GM23338 (cell line): ENCODE data around the gene HDAC1. TPM values are rescaled to one million over a fixed set of nuclear protein-coding genes. Genes with fewer than 3 reads are reported as not detected.

Source experiments
- ATAC-seq: fragments of 200-7000 bp; cut with Tn5 transposase; 3 replicates; pipeline ENCODE4 v1.9.1; 2020
- DNase-seq: peaks from one replicate; pipeline ENCODE4 v3.0.0-alpha.2; 2015; ENCODE audit warnings: low spot score
- H2AFZ ChIP-seq: fragments of 200-600 bp; sonication (generic); 2 replicates; pipeline ENCODE4 v1.8.0; 2016; ENCODE audit warnings: antibody characterized with exemption, mild to moderate bottlenecking, moderate library complexity
- H3F3A ChIP-seq: fragments of 200-600 bp; sonication (generic); replicated peaks from 2 replicates; pipeline ENCODE4 v1.8.0; 2017; ENCODE audit warnings: antibody characterized with exemption, mixed run types, low read depth
- H3K27ac ChIP-seq: fragments of 200-600 bp; sonication (generic); 2 replicates; pipeline ENCODE4 v1.6.1; 2016; ENCODE audit warnings: low read depth
- H3K27me3 ChIP-seq: fragments of 200-600 bp; sonication (generic); 2 replicates; pipeline ENCODE4 v1.8.0; 2016; ENCODE audit warnings: mild to moderate bottlenecking, mixed run types, moderate library complexity; ENCODE audit not compliant: insufficient read depth
- H3K36me3 ChIP-seq: fragments of 200-600 bp; sonication (generic); 2 replicates; pipeline ENCODE4 v1.8.0; 2016; ENCODE audit warnings: mild to moderate bottlenecking; ENCODE audit not compliant: insufficient read depth
- H3K4me1 ChIP-seq: fragments of 200-600 bp; sonication (generic); 2 replicates; pipeline ENCODE4 v1.8.0; 2016; ENCODE audit warnings: mild to moderate bottlenecking, moderate library complexity; ENCODE audit not compliant: insufficient read depth
- H3K4me2 ChIP-seq: fragments of 200-600 bp; sonication (generic); 2 replicates; pipeline ENCODE4 v1.7.1; 2017; ENCODE audit warnings: mixed run types
- H3K4me3 ChIP-seq: fragments of 200-600 bp; sonication (generic); 2 replicates; pipeline ENCODE4 v1.6.1; 2016; ENCODE audit warnings: mixed run types
- H3K79me2 ChIP-seq: fragments of 200-600 bp; sonication (generic); replicated peaks from 2 replicates; pipeline ENCODE4 v1.8.0; 2017; ENCODE audit warnings: mild to moderate bottlenecking; ENCODE audit not compliant: insufficient read depth
- H3K9me2 ChIP-seq: fragments of 200-600 bp; sonication (generic); 2 replicates; pipeline ENCODE4 v1.8.0; 2017; ENCODE audit not compliant: insufficient read depth
- H4K20me1 ChIP-seq: fragments of 200-600 bp; sonication (generic); replicated peaks from 2 replicates; pipeline ENCODE4 v1.8.0; 2017; ENCODE audit warnings: mild to moderate bottlenecking; ENCODE audit not compliant: insufficient read depth
- H3K27ac Mint-ChIP-seq: 2 replicates; pipeline ENCODE4 v1.8.0; 2020; ENCODE audit warnings: inconsistent platforms, mild to moderate bottlenecking, moderate library complexity, mixed read lengths
- H3K27me3 Mint-ChIP-seq: 3 replicates; pipeline ENCODE4 v1.8.0; 2022; ENCODE audit warnings: low read depth, mild to moderate bottlenecking, moderate library complexity, mixed read lengths, inconsistent platforms; ENCODE audit not compliant: insufficient read depth, poor library complexity
- H3K36me3 Mint-ChIP-seq: 3 replicates; pipeline ENCODE4 v1.8.0; 2021; ENCODE audit warnings: low read depth, mild to moderate bottlenecking, inconsistent platforms, moderate library complexity, mixed read lengths
- H3K4me1 Mint-ChIP-seq: 3 replicates; pipeline ENCODE4 v1.8.0; 2020; ENCODE audit warnings: mild to moderate bottlenecking, inconsistent platforms, mixed read lengths
- H3K4me3 Mint-ChIP-seq: 3 replicates; pipeline ENCODE4 v1.8.0; 2021; ENCODE audit warnings: moderate library complexity, mild to moderate bottlenecking, inconsistent platforms, mixed read lengths
- H3K9me3 Mint-ChIP-seq: 3 replicates; pipeline ENCODE4 v1.8.0; 2020; ENCODE audit warnings: moderate library complexity, mild to moderate bottlenecking, inconsistent platforms, mixed read lengths
- CREB1 ChIP-seq: fragments of 250-450 bp; sonication (Bioruptor Pico); IDR thresholded peaks from 2 replicates; pipeline ENCODE4 v1.5.0; 2020; ENCODE audit warnings: low read depth, mild to moderate bottlenecking, moderate library complexity
- EZH2 ChIP-seq: fragments of 200-600 bp; sonication (generic); IDR thresholded peaks from one replicate; pipeline ENCODE4 v1.8.0; 2017; ENCODE audit warnings: antibody characterized with exemption, mild to moderate bottlenecking, low read depth; ENCODE audit not compliant: unreplicated experiment
- EZH2phosphoT487 ChIP-seq: fragments of 200-600 bp; sonication (generic); IDR thresholded peaks from one replicate; pipeline ENCODE4 v1.8.1; 2018; ENCODE audit warnings: antibody characterized with exemption; ENCODE audit not compliant: unreplicated experiment
- JUNB ChIP-seq: IDR thresholded peaks from one replicate; pipeline ENCODE4 v1.6.1; 2016; ENCODE audit warnings: antibody characterized with exemption; ENCODE audit not compliant: unreplicated experiment
- NANOG ChIP-seq: IDR thresholded peaks from 2 replicates; pipeline ENCODE4 v1.6.1; 2016; ENCODE audit warnings: antibody characterized with exemption, borderline replicate concordance
- POLR2AphosphoS5 ChIP-seq: IDR thresholded peaks from 2 replicates; pipeline ENCODE4 v1.6.1; 2016; ENCODE audit warnings: antibody characterized with exemption, low read depth
- STAT1 ChIP-seq: IDR thresholded peaks from one replicate; pipeline ENCODE4 v1.6.1; 2016; ENCODE audit warnings: antibody characterized with exemption; ENCODE audit not compliant: unreplicated experiment
- ZNF114 ChIP-seq: fragments of 250-450 bp; sonication (Bioruptor Pico); IDR thresholded peaks from 2 replicates; pipeline ENCODE4 v1.5.0; 2020; ENCODE audit warnings: mild to moderate bottlenecking, moderate library complexity
- ZNF331 ChIP-seq: fragments of 250-450 bp; sonication (Bioruptor Pico); IDR thresholded peaks from 2 replicates; pipeline ENCODE4 v1.5.0; 2020; ENCODE audit warnings: low read depth, mild to moderate bottlenecking, moderate library complexity
- polyA plus RNA-seq: library from polyadenylated mRNA; unstranded; fragments of >200 nt; fragmentation: Nextera tagmentation; extraction: Ambion mirVana; gene quantifications from 2 replicates; pipeline ENCODE4 v1.2.1, GENCODE V29; 2016
- total RNA-seq: library from RNA; depleted of rRNA; stranded (reverse); fragments of >200 nt; shearing (Covaris generic); gene quantifications from 2 replicates; pipeline ENCODE4 v1.2.3, GENCODE V29; 2014
- TF ChIP-seq, protein P1 (sequence below): fragments of 250-450 bp; sonication (Bioruptor Pico); IDR thresholded peaks from 2 replicates; pipeline ENCODE4 v1.5.0; 2020; ENCODE audit warnings: mild to moderate bottlenecking, moderate library complexity
- TF ChIP-seq, protein P2 (sequence below): IDR thresholded peaks from one replicate; pipeline ENCODE4 v1.6.1; 2018; ENCODE audit warnings: antibody characterized with exemption; ENCODE audit not compliant: unreplicated experiment
- TF ChIP-seq, protein P3 (sequence below), 2 experiments: fragments of 200-600 bp in 1 of 2; sonication (generic) in 1 of 2; conservative IDR thresholded peaks; 2 replicates each; pipeline versions ENCODE4 v1.5.1 to v1.6.1; 2016 to 2017; ENCODE audit warnings: antibody characterized with exemption in 2 of 2, low read depth in 2 of 2, mild to moderate bottlenecking in 2 of 2, moderate library complexity in 1 of 2
- TF ChIP-seq, protein P4 (sequence below): IDR thresholded peaks from 2 replicates; pipeline ENCODE4 v1.6.1; 2016; ENCODE audit warnings: antibody characterized with exemption

Gene HDAC1
- total and polyA plus RNA-seq, 2 experiments from 2014 or later: 82.6 to 104 TPM

DNA sequence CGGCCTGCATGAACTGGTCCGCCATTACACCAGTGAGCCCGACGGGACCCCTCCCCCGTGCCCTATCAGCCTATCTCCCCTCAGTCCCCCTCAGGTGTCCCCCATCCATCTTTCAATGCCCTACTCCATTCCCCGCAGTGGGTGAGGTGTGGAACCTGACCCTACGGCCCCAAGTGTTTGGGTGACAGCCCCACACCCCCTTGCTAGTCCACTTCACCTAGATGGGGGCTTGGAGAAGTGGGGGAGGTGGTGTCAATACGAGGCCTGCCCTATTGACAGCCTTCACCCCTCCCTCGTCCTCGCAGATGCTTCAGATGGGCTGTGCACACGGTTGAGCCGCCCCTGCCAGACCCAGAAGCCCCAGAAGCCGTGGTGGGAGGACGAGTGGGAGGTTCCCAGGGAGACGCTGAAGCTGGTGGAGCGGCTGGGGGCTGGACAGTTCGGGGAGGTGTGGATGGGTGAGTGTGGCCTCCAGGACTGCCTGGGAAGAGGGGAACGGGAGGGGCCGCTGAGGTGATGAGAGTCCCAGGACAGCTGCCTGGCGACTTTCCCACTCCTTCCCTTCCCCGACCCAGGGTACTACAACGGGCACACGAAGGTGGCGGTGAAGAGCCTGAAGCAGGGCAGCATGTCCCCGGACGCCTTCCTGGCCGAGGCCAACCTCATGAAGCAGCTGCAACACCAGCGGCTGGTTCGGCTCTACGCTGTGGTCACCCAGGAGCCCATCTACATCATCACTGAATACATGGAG lies 15.7 kb upstream of the HDAC1 start:
- Histone ChIP-seq H4K20me1 (no peaks in the 10 kb centered on the region), H3K79me2 (no peaks in the 10 kb centered on the region; the same call in 1 of the 2 replicates), H3K9me2 (0 out of 2 replicates have a peak, but pooled peaks cover 3% of the 10 kb centered on the region), H3K27ac (no peak overlapping the region), H3K4me1 (peaks cover 26% of the 10 kb centered on the region), H3K36me3 (peaks cover 6% of the 10 kb centered on the region; the same call in 1 of the 2 replicates), H3F3A (peaks cover 16% of the 10 kb centered on the region), H2AFZ (no peak overlapping the region), H3K4me3 (peak overlapping the region; percentile 65), H3K27me3 (0 out of 2 replicates have a peak, but pooled peaks cover 5% of the 10 kb centered on the region), H3K4me2 (peak overlapping the region; percentile 93; the same call in 1 of the 2 replicates)
- H3K4me1 Mint-ChIP-seq: peaks cover 39% of the 10 kb centered on the region
- TF ChIP-seq, protein P1, sequence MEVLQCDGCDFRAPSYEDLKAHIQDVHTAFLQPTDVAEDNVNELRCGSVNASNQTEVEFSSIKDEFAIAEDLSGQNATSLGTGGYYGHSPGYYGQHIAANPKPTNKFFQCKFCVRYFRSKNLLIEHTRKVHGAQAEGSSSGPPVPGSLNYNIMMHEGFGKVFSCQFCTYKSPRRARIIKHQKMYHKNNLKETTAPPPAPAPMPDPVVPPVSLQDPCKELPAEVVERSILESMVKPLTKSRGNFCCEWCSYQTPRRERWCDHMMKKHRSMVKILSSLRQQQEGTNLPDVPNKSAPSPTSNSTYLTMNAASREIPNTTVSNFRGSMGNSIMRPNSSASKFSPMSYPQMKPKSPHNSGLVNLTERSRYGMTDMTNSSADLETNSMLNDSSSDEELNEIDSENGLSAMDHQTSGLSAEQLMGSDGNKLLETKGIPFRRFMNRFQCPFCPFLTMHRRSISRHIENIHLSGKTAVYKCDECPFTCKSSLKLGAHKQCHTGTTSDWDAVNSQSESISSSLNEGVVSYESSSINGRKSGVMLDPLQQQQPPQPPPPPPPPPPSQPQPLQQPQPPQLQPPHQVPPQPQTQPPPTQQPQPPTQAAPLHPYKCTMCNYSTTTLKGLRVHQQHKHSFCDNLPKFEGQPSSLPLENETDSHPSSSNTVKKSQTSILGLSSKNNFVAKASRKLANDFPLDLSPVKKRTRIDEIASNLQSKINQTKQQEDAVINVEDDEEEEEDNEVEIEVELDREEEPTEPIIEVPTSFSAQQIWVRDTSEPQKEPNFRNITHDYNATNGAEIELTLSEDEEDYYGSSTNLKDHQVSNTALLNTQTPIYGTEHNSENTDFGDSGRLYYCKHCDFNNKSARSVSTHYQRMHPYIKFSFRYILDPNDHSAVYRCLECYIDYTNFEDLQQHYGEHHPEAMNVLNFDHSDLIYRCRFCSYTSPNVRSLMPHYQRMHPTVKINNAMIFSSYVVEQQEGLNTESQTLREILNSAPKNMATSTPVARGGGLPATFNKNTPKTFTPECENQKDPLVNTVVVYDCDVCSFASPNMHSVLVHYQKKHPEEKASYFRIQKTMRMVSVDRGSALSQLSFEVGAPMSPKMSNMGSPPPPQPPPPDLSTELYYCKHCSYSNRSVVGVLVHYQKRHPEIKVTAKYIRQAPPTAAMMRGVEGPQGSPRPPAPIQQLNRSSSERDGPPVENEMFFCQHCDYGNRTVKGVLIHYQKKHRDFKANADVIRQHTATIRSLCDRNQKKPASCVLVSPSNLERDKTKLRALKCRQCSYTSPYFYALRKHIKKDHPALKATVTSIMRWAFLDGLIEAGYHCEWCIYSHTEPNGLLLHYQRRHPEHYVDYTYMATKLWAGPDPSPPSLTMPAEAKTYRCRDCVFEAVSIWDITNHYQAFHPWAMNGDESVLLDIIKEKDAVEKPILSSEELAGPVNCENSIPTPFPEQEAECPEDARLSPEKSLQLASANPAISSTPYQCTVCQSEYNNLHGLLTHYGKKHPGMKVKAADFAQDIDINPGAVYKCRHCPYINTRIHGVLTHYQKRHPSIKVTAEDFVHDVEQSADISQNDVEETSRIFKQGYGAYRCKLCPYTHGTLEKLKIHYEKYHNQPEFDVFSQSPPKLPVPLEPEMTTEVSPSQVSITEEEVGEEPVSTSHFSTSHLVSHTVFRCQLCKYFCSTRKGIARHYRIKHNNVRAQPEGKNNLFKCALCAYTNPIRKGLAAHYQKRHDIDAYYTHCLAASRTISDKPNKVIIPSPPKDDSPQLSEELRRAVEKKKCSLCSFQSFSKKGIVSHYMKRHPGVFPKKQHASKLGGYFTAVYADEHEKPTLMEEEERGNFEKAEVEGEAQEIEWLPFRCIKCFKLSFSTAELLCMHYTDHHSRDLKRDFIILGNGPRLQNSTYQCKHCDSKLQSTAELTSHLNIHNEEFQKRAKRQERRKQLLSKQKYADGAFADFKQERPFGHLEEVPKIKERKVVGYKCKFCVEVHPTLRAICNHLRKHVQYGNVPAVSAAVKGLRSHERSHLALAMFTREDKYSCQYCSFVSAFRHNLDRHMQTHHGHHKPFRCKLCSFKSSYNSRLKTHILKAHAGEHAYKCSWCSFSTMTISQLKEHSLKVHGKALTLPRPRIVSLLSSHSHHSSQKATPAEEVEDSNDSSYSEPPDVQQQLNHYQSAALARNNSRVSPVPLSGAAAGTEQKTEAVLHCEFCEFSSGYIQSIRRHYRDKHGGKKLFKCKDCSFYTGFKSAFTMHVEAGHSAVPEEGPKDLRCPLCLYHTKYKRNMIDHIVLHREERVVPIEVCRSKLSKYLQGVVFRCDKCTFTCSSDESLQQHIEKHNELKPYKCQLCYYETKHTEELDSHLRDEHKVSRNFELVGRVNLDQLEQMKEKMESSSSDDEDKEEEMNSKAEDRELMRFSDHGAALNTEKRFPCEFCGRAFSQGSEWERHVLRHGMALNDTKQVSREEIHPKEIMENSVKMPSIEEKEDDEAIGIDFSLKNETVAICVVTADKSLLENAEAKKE (CRISPR knock-in tag): no peak
- TF ChIP-seq NANOG: no peak
- TF ChIP-seq, protein P2, sequence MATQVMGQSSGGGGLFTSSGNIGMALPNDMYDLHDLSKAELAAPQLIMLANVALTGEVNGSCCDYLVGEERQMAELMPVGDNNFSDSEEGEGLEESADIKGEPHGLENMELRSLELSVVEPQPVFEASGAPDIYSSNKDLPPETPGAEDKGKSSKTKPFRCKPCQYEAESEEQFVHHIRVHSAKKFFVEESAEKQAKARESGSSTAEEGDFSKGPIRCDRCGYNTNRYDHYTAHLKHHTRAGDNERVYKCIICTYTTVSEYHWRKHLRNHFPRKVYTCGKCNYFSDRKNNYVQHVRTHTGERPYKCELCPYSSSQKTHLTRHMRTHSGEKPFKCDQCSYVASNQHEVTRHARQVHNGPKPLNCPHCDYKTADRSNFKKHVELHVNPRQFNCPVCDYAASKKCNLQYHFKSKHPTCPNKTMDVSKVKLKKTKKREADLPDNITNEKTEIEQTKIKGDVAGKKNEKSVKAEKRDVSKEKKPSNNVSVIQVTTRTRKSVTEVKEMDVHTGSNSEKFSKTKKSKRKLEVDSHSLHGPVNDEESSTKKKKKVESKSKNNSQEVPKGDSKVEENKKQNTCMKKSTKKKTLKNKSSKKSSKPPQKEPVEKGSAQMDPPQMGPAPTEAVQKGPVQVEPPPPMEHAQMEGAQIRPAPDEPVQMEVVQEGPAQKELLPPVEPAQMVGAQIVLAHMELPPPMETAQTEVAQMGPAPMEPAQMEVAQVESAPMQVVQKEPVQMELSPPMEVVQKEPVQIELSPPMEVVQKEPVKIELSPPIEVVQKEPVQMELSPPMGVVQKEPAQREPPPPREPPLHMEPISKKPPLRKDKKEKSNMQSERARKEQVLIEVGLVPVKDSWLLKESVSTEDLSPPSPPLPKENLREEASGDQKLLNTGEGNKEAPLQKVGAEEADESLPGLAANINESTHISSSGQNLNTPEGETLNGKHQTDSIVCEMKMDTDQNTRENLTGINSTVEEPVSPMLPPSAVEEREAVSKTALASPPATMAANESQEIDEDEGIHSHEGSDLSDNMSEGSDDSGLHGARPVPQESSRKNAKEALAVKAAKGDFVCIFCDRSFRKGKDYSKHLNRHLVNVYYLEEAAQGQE: no peak
- TF ChIP-seq STAT1: no peak
- TF ChIP-seq, protein P3, sequence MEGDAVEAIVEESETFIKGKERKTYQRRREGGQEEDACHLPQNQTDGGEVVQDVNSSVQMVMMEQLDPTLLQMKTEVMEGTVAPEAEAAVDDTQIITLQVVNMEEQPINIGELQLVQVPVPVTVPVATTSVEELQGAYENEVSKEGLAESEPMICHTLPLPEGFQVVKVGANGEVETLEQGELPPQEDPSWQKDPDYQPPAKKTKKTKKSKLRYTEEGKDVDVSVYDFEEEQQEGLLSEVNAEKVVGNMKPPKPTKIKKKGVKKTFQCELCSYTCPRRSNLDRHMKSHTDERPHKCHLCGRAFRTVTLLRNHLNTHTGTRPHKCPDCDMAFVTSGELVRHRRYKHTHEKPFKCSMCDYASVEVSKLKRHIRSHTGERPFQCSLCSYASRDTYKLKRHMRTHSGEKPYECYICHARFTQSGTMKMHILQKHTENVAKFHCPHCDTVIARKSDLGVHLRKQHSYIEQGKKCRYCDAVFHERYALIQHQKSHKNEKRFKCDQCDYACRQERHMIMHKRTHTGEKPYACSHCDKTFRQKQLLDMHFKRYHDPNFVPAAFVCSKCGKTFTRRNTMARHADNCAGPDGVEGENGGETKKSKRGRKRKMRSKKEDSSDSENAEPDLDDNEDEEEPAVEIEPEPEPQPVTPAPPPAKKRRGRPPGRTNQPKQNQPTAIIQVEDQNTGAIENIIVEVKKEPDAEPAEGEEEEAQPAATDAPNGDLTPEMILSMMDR (conservative IDR thresholded peaks at IDR 0.05; ENCODE audit: low read depth in 2 of 2): no peak
- TF ChIP-seq, protein P4, sequence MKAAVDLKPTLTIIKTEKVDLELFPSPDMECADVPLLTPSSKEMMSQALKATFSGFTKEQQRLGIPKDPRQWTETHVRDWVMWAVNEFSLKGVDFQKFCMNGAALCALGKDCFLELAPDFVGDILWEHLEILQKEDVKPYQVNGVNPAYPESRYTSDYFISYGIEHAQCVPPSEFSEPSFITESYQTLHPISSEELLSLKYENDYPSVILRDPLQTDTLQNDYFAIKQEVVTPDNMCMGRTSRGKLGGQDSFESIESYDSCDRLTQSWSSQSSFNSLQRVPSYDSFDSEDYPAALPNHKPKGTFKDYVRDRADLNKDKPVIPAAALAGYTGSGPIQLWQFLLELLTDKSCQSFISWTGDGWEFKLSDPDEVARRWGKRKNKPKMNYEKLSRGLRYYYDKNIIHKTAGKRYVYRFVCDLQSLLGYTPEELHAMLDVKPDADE: no peak
- no peak for TF ChIP-seq ZNF331 (CRISPR knock-in tag)
- TF ChIP-seq EZH2: no peak
- no peak for TF ChIP-seq JUNB
- no peak for TF ChIP-seq ZNF114 (CRISPR knock-in tag)
- no peak for TF ChIP-seq POLR2AphosphoS5
- TF ChIP-seq EZH2phosphoT487: no peak
- TF ChIP-seq CREB1: no peak
- DNase-seq: no peak
- H3K27me3 Mint-ChIP-seq: peaks cover 11% of the 10 kb centered on the region
- no peaks in the 10 kb centered on the region for H3K9me3 Mint-ChIP-seq
- H3K36me3 Mint-ChIP-seq: peaks cover 42% of the 10 kb centered on the region
- ATAC-seq: no peak
- H3K27ac Mint-ChIP-seq: no peak overlapping the region
- peak overlapping the region; percentile 48; the same call in 1 of the 3 replicates for H3K4me3 Mint-ChIP-seq
